GM23338 (cell line): Measurements from ENCODE around the gene TPX2. TPM values are rescaled to one million over a fixed set of nuclear protein-coding genes. Genes with fewer than 3 reads are reported as not detected.

Experiments used
- ATAC-seq: fragments of 200-7000 bp; cut with Tn5 transposase; 3 replicates; pipeline ENCODE4 v1.9.1; 2020
- DNase-seq: peaks from one replicate; pipeline ENCODE4 v3.0.0-alpha.2; 2015; ENCODE audit warnings: low spot score
- H2AFZ ChIP-seq: fragments of 200-600 bp; sonication (generic); 2 replicates; pipeline ENCODE4 v1.8.0; 2016; ENCODE audit warnings: antibody characterized with exemption, mild to moderate bottlenecking, moderate library complexity
- H3F3A ChIP-seq: fragments of 200-600 bp; sonication (generic); replicated peaks from 2 replicates; pipeline ENCODE4 v1.8.0; 2017; ENCODE audit warnings: antibody characterized with exemption, mixed run types, low read depth
- H3K27ac ChIP-seq: fragments of 200-600 bp; sonication (generic); 2 replicates; pipeline ENCODE4 v1.6.1; 2016; ENCODE audit warnings: low read depth
- H3K27me3 ChIP-seq: fragments of 200-600 bp; sonication (generic); 2 replicates; pipeline ENCODE4 v1.8.0; 2016; ENCODE audit warnings: mild to moderate bottlenecking, mixed run types, moderate library complexity; ENCODE audit not compliant: insufficient read depth
- H3K36me3 ChIP-seq: fragments of 200-600 bp; sonication (generic); 2 replicates; pipeline ENCODE4 v1.8.0; 2016; ENCODE audit warnings: mild to moderate bottlenecking; ENCODE audit not compliant: insufficient read depth
- H3K4me1 ChIP-seq: fragments of 200-600 bp; sonication (generic); 2 replicates; pipeline ENCODE4 v1.8.0; 2016; ENCODE audit warnings: mild to moderate bottlenecking, moderate library complexity; ENCODE audit not compliant: insufficient read depth
- H3K4me2 ChIP-seq: fragments of 200-600 bp; sonication (generic); 2 replicates; pipeline ENCODE4 v1.7.1; 2017; ENCODE audit warnings: mixed run types
- H3K4me3 ChIP-seq: fragments of 200-600 bp; sonication (generic); 2 replicates; pipeline ENCODE4 v1.6.1; 2016; ENCODE audit warnings: mixed run types
- H3K79me2 ChIP-seq: fragments of 200-600 bp; sonication (generic); replicated peaks from 2 replicates; pipeline ENCODE4 v1.8.0; 2017; ENCODE audit warnings: mild to moderate bottlenecking; ENCODE audit not compliant: insufficient read depth
- H3K9me2 ChIP-seq: fragments of 200-600 bp; sonication (generic); 2 replicates; pipeline ENCODE4 v1.8.0; 2017; ENCODE audit not compliant: insufficient read depth
- H4K20me1 ChIP-seq: fragments of 200-600 bp; sonication (generic); replicated peaks from 2 replicates; pipeline ENCODE4 v1.8.0; 2017; ENCODE audit warnings: mild to moderate bottlenecking; ENCODE audit not compliant: insufficient read depth
- H3K27ac Mint-ChIP-seq: 2 replicates; pipeline ENCODE4 v1.8.0; 2020; ENCODE audit warnings: inconsistent platforms, mild to moderate bottlenecking, moderate library complexity, mixed read lengths
- H3K27me3 Mint-ChIP-seq: 3 replicates; pipeline ENCODE4 v1.8.0; 2022; ENCODE audit warnings: low read depth, mild to moderate bottlenecking, moderate library complexity, mixed read lengths, inconsistent platforms; ENCODE audit not compliant: insufficient read depth, poor library complexity
- H3K36me3 Mint-ChIP-seq: 3 replicates; pipeline ENCODE4 v1.8.0; 2021; ENCODE audit warnings: low read depth, mild to moderate bottlenecking, inconsistent platforms, moderate library complexity, mixed read lengths
- H3K4me1 Mint-ChIP-seq: 3 replicates; pipeline ENCODE4 v1.8.0; 2020; ENCODE audit warnings: mild to moderate bottlenecking, inconsistent platforms, mixed read lengths
- H3K4me3 Mint-ChIP-seq: 3 replicates; pipeline ENCODE4 v1.8.0; 2021; ENCODE audit warnings: moderate library complexity, mild to moderate bottlenecking, inconsistent platforms, mixed read lengths
- H3K9me3 Mint-ChIP-seq: 3 replicates; pipeline ENCODE4 v1.8.0; 2020; ENCODE audit warnings: moderate library complexity, mild to moderate bottlenecking, inconsistent platforms, mixed read lengths
- CREB1 ChIP-seq: fragments of 250-450 bp; sonication (Bioruptor Pico); IDR thresholded peaks from 2 replicates; pipeline ENCODE4 v1.5.0; 2020; ENCODE audit warnings: low read depth, mild to moderate bottlenecking, moderate library complexity
- CTCF ChIP-seq, 2 experiments: fragments of 200-600 bp in 1 of 2; sonication (generic) in 1 of 2; conservative IDR thresholded peaks; 2 replicates each; pipeline versions ENCODE4 v1.5.1 to v1.6.1; 2016 to 2017; ENCODE audit warnings: antibody characterized with exemption in 2 of 2, low read depth in 2 of 2, mild to moderate bottlenecking in 2 of 2, moderate library complexity in 1 of 2
- REST ChIP-seq: IDR thresholded peaks from one replicate; pipeline ENCODE4 v1.6.1; 2018; ENCODE audit warnings: antibody characterized with exemption; ENCODE audit not compliant: unreplicated experiment
- polyA plus RNA-seq: library from polyadenylated mRNA; unstranded; fragments of >200 nt; fragmentation: Nextera tagmentation; extraction: Ambion mirVana; gene quantifications from 2 replicates; pipeline ENCODE4 v1.2.1, GENCODE V29; 2016
- total RNA-seq: library from RNA; depleted of rRNA; stranded (reverse); fragments of >200 nt; shearing (Covaris generic); gene quantifications from 2 replicates; pipeline ENCODE4 v1.2.3, GENCODE V29; 2014
- TF ChIP-seq, protein P1 (sequence below): IDR thresholded peaks from 2 replicates; pipeline ENCODE4 v1.6.1; 2016; ENCODE audit warnings: antibody characterized with exemption
- TF ChIP-seq, protein P2 (sequence below): fragments of 250-450 bp; sonication (Bioruptor Pico); IDR thresholded peaks from 2 replicates; pipeline ENCODE4 v1.5.0; 2020; ENCODE audit warnings: mild to moderate bottlenecking, moderate library complexity

TPX2 gene
- total and polyA plus RNA-seq, 2 experiments from 2014 or later = 101 to 159 TPM

DNA sequence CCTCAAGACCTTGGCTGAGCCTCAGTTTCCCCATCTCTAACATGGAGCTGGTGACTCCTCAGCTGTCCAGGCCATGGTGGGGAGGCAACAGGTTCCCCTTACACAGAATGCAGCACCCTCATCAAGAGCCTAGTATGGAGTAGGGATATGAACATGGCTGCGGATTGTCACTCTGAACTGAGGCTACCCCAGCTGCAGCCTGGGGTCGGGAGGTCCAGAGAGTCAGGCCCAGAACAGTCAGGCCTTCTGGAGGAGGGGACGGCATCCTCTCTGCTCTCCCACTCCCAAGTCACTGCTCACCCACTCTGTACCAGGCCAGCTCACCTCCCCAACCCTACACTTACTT is 107.7 kb downstream of the TPX2 start:
- Mint-ChIP-seq H3K27ac (no peak overlapping the region), H3K36me3 (no peaks in the 10 kb centered on the region), H3K4me3 (no peak overlapping the region), H3K27me3 (peaks cover 26% of the 10 kb centered on the region), H3K9me3 (peaks cover 35% of the 10 kb centered on the region), H3K4me1 (peaks cover 24% of the 10 kb centered on the region)
- peaks cover 2% of the 10 kb centered on the region; the same call in 1 of the 2 replicates for H3F3A ChIP-seq
- TF ChIP-seq CREB1 (CRISPR knock-in tag) (no peak), REST (no peak)
- TF ChIP-seq, protein P1, sequence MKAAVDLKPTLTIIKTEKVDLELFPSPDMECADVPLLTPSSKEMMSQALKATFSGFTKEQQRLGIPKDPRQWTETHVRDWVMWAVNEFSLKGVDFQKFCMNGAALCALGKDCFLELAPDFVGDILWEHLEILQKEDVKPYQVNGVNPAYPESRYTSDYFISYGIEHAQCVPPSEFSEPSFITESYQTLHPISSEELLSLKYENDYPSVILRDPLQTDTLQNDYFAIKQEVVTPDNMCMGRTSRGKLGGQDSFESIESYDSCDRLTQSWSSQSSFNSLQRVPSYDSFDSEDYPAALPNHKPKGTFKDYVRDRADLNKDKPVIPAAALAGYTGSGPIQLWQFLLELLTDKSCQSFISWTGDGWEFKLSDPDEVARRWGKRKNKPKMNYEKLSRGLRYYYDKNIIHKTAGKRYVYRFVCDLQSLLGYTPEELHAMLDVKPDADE = no peak
- no peak overlapping the region for H3K27ac ChIP-seq
- H4K20me1 ChIP-seq = no peaks in the 10 kb centered on the region
- DNase-seq (no peak), ATAC-seq (no peak)
- 0 out of 2 replicates have a peak, but pooled peaks cover under 1% of the 10 kb centered on the region for H3K9me2 ChIP-seq
- peaks cover 48% of the 10 kb centered on the region for H3K27me3 ChIP-seq
- H3K4me1 ChIP-seq = peaks cover 20% of the 10 kb centered on the region
- no peak overlapping the region for H3K4me3 ChIP-seq
- no peaks in the 10 kb centered on the region for H3K36me3 ChIP-seq
- H3K4me2 ChIP-seq = no peak overlapping the region
- no peaks in the 10 kb centered on the region for H3K79me2 ChIP-seq
- H2AFZ ChIP-seq = no peak overlapping the region

- no peaks in the 10 kb centered on the region for H4K20me1 ChIP-seq
- no peak overlapping the region for H3K4me3 Mint-ChIP-seq
- H3K4me3 ChIP-seq = no peak overlapping the region
- peaks cover 2% of the 10 kb centered on the region; the same call in 1 of the 2 replicates for H3F3A ChIP-seq
- H3K27ac Mint-ChIP-seq = no peak overlapping the region
- 0 out of 2 replicates have a peak overlapping the region, but pooled peaks have one; percentile 10 for H2AFZ ChIP-seq
- peak in 1 of 2 experiments; percentile 19; a peak in 1 of 4 replicates for TF ChIP-seq CTCF (conservative IDR thresholded peaks at IDR 0.05; ENCODE audit: low read depth in 2 of 2)
- TF ChIP-seq, protein P2, sequence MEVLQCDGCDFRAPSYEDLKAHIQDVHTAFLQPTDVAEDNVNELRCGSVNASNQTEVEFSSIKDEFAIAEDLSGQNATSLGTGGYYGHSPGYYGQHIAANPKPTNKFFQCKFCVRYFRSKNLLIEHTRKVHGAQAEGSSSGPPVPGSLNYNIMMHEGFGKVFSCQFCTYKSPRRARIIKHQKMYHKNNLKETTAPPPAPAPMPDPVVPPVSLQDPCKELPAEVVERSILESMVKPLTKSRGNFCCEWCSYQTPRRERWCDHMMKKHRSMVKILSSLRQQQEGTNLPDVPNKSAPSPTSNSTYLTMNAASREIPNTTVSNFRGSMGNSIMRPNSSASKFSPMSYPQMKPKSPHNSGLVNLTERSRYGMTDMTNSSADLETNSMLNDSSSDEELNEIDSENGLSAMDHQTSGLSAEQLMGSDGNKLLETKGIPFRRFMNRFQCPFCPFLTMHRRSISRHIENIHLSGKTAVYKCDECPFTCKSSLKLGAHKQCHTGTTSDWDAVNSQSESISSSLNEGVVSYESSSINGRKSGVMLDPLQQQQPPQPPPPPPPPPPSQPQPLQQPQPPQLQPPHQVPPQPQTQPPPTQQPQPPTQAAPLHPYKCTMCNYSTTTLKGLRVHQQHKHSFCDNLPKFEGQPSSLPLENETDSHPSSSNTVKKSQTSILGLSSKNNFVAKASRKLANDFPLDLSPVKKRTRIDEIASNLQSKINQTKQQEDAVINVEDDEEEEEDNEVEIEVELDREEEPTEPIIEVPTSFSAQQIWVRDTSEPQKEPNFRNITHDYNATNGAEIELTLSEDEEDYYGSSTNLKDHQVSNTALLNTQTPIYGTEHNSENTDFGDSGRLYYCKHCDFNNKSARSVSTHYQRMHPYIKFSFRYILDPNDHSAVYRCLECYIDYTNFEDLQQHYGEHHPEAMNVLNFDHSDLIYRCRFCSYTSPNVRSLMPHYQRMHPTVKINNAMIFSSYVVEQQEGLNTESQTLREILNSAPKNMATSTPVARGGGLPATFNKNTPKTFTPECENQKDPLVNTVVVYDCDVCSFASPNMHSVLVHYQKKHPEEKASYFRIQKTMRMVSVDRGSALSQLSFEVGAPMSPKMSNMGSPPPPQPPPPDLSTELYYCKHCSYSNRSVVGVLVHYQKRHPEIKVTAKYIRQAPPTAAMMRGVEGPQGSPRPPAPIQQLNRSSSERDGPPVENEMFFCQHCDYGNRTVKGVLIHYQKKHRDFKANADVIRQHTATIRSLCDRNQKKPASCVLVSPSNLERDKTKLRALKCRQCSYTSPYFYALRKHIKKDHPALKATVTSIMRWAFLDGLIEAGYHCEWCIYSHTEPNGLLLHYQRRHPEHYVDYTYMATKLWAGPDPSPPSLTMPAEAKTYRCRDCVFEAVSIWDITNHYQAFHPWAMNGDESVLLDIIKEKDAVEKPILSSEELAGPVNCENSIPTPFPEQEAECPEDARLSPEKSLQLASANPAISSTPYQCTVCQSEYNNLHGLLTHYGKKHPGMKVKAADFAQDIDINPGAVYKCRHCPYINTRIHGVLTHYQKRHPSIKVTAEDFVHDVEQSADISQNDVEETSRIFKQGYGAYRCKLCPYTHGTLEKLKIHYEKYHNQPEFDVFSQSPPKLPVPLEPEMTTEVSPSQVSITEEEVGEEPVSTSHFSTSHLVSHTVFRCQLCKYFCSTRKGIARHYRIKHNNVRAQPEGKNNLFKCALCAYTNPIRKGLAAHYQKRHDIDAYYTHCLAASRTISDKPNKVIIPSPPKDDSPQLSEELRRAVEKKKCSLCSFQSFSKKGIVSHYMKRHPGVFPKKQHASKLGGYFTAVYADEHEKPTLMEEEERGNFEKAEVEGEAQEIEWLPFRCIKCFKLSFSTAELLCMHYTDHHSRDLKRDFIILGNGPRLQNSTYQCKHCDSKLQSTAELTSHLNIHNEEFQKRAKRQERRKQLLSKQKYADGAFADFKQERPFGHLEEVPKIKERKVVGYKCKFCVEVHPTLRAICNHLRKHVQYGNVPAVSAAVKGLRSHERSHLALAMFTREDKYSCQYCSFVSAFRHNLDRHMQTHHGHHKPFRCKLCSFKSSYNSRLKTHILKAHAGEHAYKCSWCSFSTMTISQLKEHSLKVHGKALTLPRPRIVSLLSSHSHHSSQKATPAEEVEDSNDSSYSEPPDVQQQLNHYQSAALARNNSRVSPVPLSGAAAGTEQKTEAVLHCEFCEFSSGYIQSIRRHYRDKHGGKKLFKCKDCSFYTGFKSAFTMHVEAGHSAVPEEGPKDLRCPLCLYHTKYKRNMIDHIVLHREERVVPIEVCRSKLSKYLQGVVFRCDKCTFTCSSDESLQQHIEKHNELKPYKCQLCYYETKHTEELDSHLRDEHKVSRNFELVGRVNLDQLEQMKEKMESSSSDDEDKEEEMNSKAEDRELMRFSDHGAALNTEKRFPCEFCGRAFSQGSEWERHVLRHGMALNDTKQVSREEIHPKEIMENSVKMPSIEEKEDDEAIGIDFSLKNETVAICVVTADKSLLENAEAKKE (CRISPR knock-in tag) = no peak
- H3K27me3 ChIP-seq = peaks cover 55% of the 10 kb centered on the region
- no peaks in the 10 kb centered on the region for H3K36me3 ChIP-seq
- ATAC-seq (no peak), DNase-seq (no peak)
- H3K36me3 Mint-ChIP-seq = no peaks in the 10 kb centered on the region
- peaks cover 36% of the 10 kb centered on the region for H3K9me3 Mint-ChIP-seq
- H3K4me2 ChIP-seq = no peak overlapping the region
- H3K27ac ChIP-seq = no peak overlapping the region
- H3K4me1 ChIP-seq = peaks cover 10% of the 10 kb centered on the region
- no peaks in the 10 kb centered on the region for H3K79me2 ChIP-seq
- peaks cover 11% of the 10 kb centered on the region for H3K4me1 Mint-ChIP-seq
- H3K27me3 Mint-ChIP-seq = peaks cover 32% of the 10 kb centered on the region
- H3K9me2 ChIP-seq = no peaks in the 10 kb centered on the region
Measured at GRCh38 chr20:31848088-31848999, 109.3 kb downstream of the TPX2 start.
